ENCODE results near the gene HOXD13. TPM values are rescaled to one million over a fixed set of nuclear protein-coding genes. Genes with fewer than 3 reads are reported as not detected.

Gene HOXD13
- total RNA-seq, result not detected in 2 replicates

DNA sequence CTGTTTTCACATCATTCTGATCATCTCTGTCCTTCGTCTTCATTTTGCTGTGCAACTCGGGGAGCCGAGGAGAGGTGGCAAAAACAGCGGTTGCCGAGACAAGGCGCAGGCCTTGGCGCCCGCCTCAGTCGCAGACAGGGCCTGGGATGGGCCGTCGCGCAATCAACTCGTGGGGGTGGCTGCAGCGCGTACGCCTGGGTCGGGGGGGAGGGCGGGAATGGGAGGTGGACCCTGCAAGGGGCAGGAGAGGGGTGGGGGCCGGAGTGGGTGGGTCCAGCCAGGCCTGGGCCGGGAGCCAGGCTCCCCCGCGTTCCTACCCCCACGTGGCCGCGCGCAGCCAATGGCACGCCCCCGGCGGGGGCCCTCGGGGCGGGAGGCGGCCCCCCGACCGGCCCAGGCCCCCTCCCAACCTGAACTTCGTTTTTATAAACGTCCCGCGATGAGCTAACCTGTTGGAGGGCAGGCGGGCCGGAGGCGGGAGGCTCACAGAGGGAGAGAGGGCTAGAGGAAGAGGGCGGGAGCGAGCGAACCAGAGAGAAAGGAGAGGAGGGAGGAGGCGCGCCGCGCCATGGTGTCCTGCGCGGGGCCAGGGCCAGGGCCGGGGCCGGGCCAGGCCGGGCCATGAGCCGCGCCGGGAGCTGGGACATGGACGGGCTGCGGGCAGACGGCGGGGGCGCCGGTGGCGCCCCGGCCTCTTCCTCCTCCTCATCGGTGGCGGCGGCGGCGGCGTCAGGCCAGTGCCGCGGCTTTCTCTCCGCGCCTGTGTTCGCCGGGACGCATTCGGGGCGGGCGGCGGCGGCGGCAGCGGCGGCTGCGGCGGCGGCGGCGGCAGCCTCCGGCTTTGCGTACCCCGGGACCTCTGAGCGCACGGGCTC, at the start of gene HOXD13:
TSS of gene HOXD13 (plus strand) at position 452 of the 875 bp plus-strand sequence. CDS start at position 622, 170 bp downstream.

DNA sequence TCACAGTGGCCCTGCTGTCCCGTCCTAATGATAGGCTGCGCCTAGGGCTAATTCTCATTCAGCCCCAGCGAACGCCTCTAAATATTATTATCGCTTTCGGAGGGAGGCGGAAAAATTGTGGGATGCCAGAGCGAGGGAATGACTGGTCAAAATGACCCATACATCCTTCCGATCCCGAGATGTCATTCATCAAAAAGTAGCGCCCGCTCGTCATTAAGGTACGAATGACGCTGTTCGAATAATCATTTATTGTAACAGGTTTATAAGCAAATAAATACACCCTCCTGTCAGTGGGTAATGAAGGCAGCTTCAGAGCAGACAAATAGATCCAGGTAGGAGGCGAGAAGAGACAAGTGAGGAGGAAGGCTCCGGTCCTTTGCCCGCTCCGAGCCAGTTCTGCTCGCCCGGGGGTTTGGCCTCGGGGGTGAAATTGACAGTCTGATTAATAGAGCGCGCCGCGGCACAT, 8.7 kb upstream of the HOXD13 start, which contains the start of gene EVX2:
TSS of gene EVX2 (minus strand) at position 167 of the 466 bp plus-strand sequence. CDS start 186 bp downstream, outside the sequence.

DNA sequence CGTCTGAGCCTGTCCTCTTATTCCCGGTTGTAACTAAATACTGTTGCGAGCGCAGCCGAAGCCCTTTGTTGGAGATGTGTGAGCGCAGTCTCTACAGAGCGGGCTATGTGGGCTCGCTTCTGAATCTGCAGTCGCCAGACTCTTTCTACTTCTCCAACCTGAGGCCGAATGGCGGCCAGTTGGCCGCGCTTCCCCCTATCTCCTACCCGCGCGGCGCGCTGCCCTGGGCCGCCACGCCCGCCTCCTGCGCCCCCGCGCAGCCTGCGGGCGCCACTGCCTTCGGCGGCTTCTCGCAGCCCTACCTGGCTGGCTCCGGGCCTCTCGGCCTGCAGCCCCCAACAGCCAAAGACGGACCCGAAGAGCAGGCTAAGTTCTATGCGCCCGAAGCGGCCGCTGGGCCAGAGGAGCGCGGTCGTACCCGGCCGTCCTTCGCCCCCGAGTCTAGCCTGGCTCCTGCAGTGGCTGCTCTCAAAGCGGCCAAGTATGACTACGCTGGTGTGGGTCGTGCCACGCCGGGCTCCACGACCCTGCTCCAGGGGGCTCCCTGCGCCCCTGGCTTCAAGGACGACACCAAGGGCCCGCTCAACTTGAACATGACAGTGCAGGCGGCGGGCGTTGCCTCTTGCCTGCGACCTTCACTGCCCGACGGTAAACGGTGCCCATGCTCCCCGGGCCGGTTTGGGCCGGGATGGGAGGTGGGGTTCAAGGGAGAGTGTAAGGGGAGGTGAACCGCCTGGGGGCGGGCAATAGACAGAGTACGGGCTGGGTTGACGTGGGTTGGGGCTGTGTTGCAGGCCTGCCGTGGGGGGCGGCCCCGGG, 7.4 kb downstream of the HOXD13 start, which contains the start of gene HOXD12:
TSS of gene HOXD12 (plus strand) at position 68 of the 819 bp plus-strand sequence. CDS start at position 75, 7 bp downstream.

DNA sequence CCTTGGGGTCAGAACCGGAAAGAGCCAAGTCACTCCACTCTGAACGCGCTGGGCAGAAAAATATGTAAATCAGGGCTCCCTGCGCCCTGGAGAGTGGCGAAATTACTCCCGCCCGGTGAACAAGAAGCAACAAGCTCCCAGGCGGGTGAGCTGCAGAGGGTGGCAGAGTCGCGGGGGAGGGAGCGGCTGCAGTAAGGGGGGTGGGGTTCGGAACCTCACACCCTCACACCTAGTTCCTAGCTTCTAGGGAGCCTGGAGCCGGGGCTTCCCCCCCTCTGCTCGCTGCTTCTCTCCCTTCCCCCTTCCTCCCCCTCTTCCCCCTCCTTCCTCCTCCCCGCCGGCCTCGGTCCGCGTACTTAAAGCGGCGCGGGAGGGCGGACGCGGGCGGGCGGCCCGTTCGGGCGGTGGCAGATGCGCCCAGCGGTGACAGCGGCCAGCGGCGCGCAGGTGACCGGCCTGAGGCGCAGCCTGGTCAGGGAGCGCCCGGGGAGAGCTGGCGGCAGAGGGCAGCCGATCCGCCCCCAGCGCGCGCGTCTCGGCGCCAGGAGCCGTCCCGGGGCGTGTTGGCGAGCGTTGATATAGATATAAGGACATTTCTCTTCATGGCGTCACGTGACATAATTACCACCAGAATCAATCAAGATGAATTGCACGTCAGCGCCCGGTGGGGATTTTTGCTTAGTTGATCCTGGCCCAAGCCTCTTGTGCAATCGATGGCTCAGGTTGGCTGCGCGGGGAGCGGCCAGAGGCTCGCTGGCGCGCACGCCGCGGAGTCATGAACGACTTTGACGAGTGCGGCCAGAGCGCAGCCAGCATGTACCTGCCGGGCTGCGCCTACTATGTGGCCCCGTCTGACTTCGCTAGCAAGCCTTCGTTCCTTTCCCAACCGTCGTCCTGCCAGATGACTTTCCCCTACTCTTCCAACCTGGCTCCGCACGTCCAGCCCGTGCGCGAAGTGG, 14.3 kb downstream of the HOXD13 start, which contains the start of gene HOXD11:
TSS of gene HOXD11 (plus strand) at position 700 of the 959 bp plus-strand sequence. CDS start at position 776, 76 bp downstream.

DNA sequence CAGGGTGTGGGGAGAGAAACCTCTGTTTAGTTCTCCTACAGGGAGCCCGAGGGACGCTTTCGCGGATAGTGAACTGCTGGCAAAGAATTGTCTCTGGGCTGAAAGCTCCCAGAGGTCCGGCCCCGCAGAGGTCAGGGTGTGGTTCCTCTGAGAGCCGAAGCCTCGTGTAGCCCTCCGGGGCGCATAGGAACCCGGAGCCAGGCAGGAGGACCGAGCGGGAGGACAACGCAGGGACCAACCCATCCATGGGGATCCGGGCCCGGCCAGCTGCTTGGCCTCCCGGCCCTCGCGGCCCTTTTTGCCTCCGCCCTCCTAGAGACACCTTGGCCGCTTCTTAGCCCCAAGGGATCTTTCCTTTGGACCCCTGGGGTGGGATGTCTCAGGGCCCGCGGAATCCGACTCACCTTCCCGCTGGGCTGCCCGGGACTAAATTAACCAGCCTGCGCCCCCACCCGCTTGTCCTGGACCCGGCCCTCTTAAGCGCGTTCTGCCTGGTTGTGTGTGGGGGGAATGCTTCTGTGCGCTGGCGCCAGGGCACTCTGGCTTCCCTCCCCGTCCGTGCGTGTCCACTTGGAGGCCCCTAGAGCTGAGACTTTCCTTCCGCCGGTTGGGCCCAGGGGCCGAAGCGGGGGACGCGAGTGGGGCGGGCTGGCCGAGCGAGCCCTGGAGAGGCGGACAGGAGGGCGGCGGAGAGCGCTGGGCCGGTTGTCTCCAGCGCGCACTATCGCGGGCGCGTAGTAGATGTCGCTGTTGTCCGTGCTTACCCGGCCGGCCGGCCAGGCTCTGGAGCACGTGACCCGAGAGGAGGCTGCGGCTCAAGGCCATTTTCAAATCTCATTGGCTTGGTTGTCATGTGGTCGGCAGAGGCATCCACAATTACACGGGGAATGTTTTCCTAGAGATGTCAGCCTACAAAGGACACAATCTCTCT, 23.6 kb downstream of the HOXD13 start, which contains the start of gene HOXD10:
TSS of gene HOXD10 (plus strand) at position 896 of the 931 bp plus-strand sequence. CDS start 56 bp downstream, outside the sequence.

DNA sequence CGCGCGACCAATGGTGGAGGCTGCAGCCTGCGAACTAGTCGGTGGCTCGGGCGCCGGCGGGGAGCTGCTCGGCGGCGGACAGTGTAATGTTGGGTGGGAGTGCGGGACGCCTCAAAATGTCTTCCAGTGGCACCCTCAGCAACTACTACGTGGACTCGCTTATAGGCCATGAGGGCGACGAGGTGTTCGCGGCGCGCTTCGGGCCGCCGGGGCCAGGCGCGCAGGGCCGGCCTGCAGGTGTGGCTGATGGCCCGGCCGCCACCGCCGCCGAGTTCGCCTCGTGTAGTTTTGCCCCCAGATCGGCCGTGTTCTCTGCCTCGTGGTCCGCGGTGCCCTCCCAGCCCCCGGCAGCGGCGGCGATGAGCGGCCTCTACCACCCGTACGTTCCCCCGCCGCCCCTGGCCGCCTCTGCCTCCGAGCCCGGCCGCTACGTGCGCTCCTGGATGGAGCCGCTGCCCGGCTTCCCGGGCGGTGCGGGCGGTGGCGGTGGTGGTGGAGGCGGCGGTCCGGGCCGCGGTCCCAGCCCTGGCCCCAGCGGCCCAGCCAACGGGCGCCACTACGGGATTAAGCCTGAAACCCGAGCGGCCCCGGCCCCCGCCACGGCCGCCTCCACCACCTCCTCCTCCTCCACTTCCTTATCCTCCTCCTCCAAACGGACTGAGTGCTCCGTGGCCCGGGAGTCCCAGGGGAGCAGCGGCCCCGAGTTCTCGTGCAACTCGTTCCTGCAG, 30.3 kb downstream of the HOXD13 start, which contains the start of gene HOXD9:
TSS of gene HOXD9 (plus strand) at position 37 of the 728 bp plus-strand sequence. CDS start at position 87, 50 bp downstream.

DNA sequence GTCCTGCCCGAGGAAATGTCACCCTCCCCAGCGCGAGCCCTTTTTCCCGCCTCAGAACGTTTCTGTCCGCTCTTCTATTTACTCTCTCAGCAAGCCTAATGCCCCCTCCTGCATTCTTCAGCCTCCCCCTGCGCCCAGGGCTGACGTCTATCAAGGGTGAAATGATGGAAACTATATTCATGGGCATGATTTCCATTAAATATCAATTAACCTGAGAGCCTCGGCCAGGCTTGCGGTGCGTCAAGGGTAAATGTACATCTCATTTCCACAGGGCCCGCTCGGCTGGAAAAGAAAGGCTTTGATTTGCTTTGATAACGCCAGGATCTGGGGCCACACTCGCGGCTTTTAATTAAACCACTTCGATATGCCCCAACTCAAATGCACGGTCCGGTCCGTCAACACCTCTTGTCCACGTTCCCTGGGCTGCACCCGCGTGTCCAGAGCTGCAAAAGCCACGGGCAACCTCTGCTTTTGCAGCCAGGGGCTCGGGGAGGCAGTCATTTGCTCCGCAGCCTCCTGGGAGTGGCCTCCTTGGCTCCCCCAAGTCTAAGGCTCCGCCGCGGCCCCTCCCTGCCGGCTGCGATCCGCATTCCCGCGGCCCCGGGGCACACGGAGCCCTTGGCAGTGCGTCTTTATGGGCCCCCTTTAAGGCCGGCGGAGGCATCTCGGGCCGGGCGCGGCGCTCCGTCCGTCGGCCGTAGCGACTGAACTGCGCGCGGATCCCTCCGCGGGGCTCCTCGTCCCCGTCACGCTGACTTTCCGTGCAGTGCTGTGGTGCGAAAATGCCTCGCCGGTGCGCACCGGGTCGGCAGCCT, 36.7 kb downstream of the HOXD13 start, which contains the start of gene HOXD8:
TSS of gene HOXD8 (plus strand) at position 724 of the 815 bp plus-strand sequence. CDS start 662 bp downstream, outside the sequence.

Other genes starting within 250 kb of the HOXD13 start
- gene LNPK, start 90.5 kb upstream of the HOXD13 start, total RNA-seq, result 13.9 and 17.6 TPM in 2 replicates
- not detected in 2 replicates for gene EVX2, start 8.8 kb upstream of the HOXD13 start, total RNA-seq
- gene HOXD12, start 7.1 kb downstream of the HOXD13 start, total RNA-seq, result not detected in 2 replicates
- gene HOXD11, start 14.6 kb downstream of the HOXD13 start, total RNA-seq, result not detected in 2 replicates
- not detected in 2 replicates for gene HOXD10, start 24.1 kb downstream of the HOXD13 start, total RNA-seq
- not detected in 2 replicates for gene HOXD9, start 30.0 kb downstream of the HOXD13 start, total RNA-seq
- gene HOXD8, start 37.0 kb downstream of the HOXD13 start, total RNA-seq, result 1.2 TPM in 1 of 2 replicates, not detected in the other
- not detected in 2 replicates for gene HOXD4, start 58.8 kb downstream of the HOXD13 start, total RNA-seq
- not detected in 2 replicates for gene HOXD3, start 64.6 kb downstream of the HOXD13 start, total RNA-seq
- not detected in 2 replicates for gene HOXD1, start 95.9 kb downstream of the HOXD13 start, total RNA-seq
- 53.0 and 60.5 TPM in 2 replicates for gene MTX2, start 176.7 kb downstream of the HOXD13 start, total RNA-seq

Measured in hair follicular keratinocyte (primary cell).